Erythroblast (primary cell): ENCODE measurements around the gene MAST4.

ENCODE experiments used
- GATA1 ChIP-seq: IDR thresholded peaks from 2 replicates; pipeline ENCODE4 v1.6.1; 2011; ENCODE audit warnings: low read depth, mild to moderate bottlenecking, control low read depth, low read length, moderate library complexity
- POLR2A ChIP-seq: IDR thresholded peaks from 2 replicates; pipeline ENCODE4 v1.6.1; 2011; ENCODE audit warnings: mild to moderate bottlenecking, low read length

GRCh38 chr5:66647146-66647856 is 51.1 kb downstream of the MAST4 start:
- no peak for TF ChIP-seq POLR2A
- no peak for TF ChIP-seq GATA1
